HG02981 (cell line): ENCODE measurements around the gene TSPAN3.

ENCODE experiments used
- ATAC-seq: cut with Tn5 transposase; IDR thresholded peaks from one replicate; pipeline ENCODE4 v1.9.1; 2021; ENCODE audit warnings: mild to moderate bottlenecking, moderate library complexity; ENCODE audit not compliant: unreplicated experiment

The TSPAN3 gene

GRCh38 chr15:77035584-77035983, 35.3 kb downstream of the TSPAN3 start:
- no peak for ATAC-seq

GRCh38 chr15:77034695-77035489, 36.0 kb downstream of the TSPAN3 start:
- no peak for ATAC-seq

- no peak for ATAC-seq
Observed at GRCh38 chr15:77033729-77034671, 36.9 kb downstream of the TSPAN3 start.

GRCh38 chr15:77033417-77033728, 37.5 kb downstream of the TSPAN3 start:
- no peak for ATAC-seq

GRCh38 chr15:77032647-77033416, 38.1 kb downstream of the TSPAN3 start:
- no peak for ATAC-seq

- no peak for ATAC-seq
Observed at GRCh38 chr15:77032052-77032646, 38.8 kb downstream of the TSPAN3 start.

GRCh38 chr15:77031376-77032050, 39.4 kb downstream of the TSPAN3 start:
- no peak for ATAC-seq

- ATAC-seq = no peak
Observed at GRCh38 chr15:77030928-77031375, 40.0 kb downstream of the TSPAN3 start.

- ATAC-seq = no peak
Observed at GRCh38 chr15:77030048-77030927, 40.6 kb downstream of the TSPAN3 start.

- ATAC-seq = no peak
Observed at GRCh38 chr15:77029166-77030047, 41.5 kb downstream of the TSPAN3 start.

- no peak for ATAC-seq
Observed at GRCh38 chr15:77028451-77029165, 42.3 kb downstream of the TSPAN3 start.

- ATAC-seq = no peak
Observed at GRCh38 chr15:77027697-77028450, 43.0 kb downstream of the TSPAN3 start.

GRCh38 chr15:77027111-77027696, 43.7 kb downstream of the TSPAN3 start:
- ATAC-seq = no peak

- ATAC-seq = no peak
Observed at GRCh38 chr15:77026501-77027110, 44.3 kb downstream of the TSPAN3 start.

- no peak for ATAC-seq
Observed at GRCh38 chr15:77025941-77026411, 44.9 kb downstream of the TSPAN3 start.
